BJ (cell line): ENCODE results near the gene HEG1. TPM values are rescaled to one million over a fixed set of nuclear protein-coding genes. Genes with fewer than 3 reads are reported as not detected.

Source experiments
- CTCF ChIA-PET: fragments of 350-600 bp; formaldehyde crosslinking; extraction: SDS; loops from one replicate; lab custom pipeline; 2021; ENCODE audit warnings: antibody characterized with exemption, inconsistent platforms; lab: Yijun Ruan, JAX
- POLR2A ChIA-PET: fragments of 300-600 bp; sonication (Branson Sonifier 250); formaldehyde crosslinking; extraction: SDS; loops from one replicate; lab custom pipeline; 2021; ENCODE audit warnings: antibody characterized with exemption; lab: Charles Lee
- DNase-seq: peaks from one replicate; pipeline ENCODE4 v3.0.0-alpha.2; 2011; ENCODE audit warnings: low read depth
- H3K27me3 ChIP-seq: 2 replicates; pipeline ENCODE4 v1.6.0; 2011; ENCODE audit warnings: low read length; ENCODE audit not compliant: control insufficient read depth, insufficient read depth
- H3K36me3 ChIP-seq: 2 replicates; pipeline ENCODE4 v1.5.1; 2011; ENCODE audit warnings: low read length; ENCODE audit not compliant: control insufficient read depth, insufficient read depth
- H3K4me3 ChIP-seq: 2 replicates; pipeline ENCODE4 v1.5.1; 2011; ENCODE audit warnings: low read depth, mild to moderate bottlenecking, control low read depth, low read length
- CTCF ChIP-seq: IDR thresholded peaks from 2 replicates; pipeline ENCODE4 v1.5.1; 2011; ENCODE audit warnings: low read depth, mild to moderate bottlenecking, control low read depth, inconsistent platforms, low read length, moderate library complexity; ENCODE audit not compliant: insufficient read depth
- polyA minus RNA-seq: library from RNA; depleted of rRNA, polyadenylated mRNA; stranded (reverse); fragments of >200 nt; gene quantifications from 2 replicates; pipeline ENCODE4 v1.2.3, GENCODE V29; 2011; rRNA and poly(A)+ RNA removed
- polyA plus RNA-seq: library from polyadenylated mRNA; depleted of rRNA; stranded (reverse); fragments of >200 nt; gene quantifications from 2 replicates; pipeline ENCODE4 v1.2.3, GENCODE V29; 2011; rRNA removed

Gene HEG1
- polyA plus RNA-seq (83.4 and 94.7 TPM in 2 replicates), polyA minus RNA-seq (121 and 208 TPM in 2 replicates)

GRCh38 chr3:125055913-125056745 is at the start of gene HEG1:
HEG1 (minus strand) TSS chr3:125055997; CDS start chr3:125055890, 107 bp downstream.
- DNase-seq, result peak; percentile 47
- CTCF ChIA-PET, result interaction anchor here (1.2 kb wide), 1 partner anchor 16 kb away, joined by 3 read pairs; no protein-coding TSS in a partner anchor
- H3K27me3 ChIP-seq, result no peaks in the 10 kb centered on the region
- no peak for TF ChIP-seq CTCF
- H3K4me3 ChIP-seq, result peak within 1 kb of the TSS; percentile 80
- H3K36me3 ChIP-seq, result no peaks in the 10 kb centered on the region; the same call in 1 of the 2 replicates
- POLR2A ChIA-PET, result interaction anchor here (0.6 kb wide), 1 partner anchor 208 kb away, joined by 5 read pairs; no protein-coding TSS in a partner anchor

GRCh38 chr3:125105116-125105515 is 49.3 kb upstream of the HEG1 start:
- ChIA-PET CTCF (interaction anchor here (0.6 to 1.0 kb wide), 2 partner anchors 21 to 32 kb away, joined by 3 read pairs; no protein-coding TSS in a partner anchor), POLR2A (no interaction called here)
- no peak overlapping the region for H3K4me3 ChIP-seq
- H3K27me3 ChIP-seq, result no peaks in the 10 kb centered on the region
- no peak for TF ChIP-seq CTCF
- H3K36me3 ChIP-seq, result no peaks in the 10 kb centered on the region
- DNase-seq, result no peak

GRCh38 chr3:125104639-125105038 is 48.8 kb upstream of the HEG1 start:
- ChIA-PET POLR2A (no interaction called here), CTCF (interaction anchor here (0.6 kb wide), 1 partner anchor 33 kb away, joined by 3 read pairs; no protein-coding TSS in a partner anchor)
- Histone ChIP-seq H3K4me3 (no peak overlapping the region), H3K36me3 (no peaks in the 10 kb centered on the region), H3K27me3 (no peaks in the 10 kb centered on the region)
- TF ChIP-seq CTCF, result no peak
- DNase-seq, result no peak

- Histone ChIP-seq H3K4me3 (no peak overlapping the region), H3K27me3 (no peaks in the 10 kb centered on the region), H3K36me3 (no peaks in the 10 kb centered on the region)
- CTCF ChIA-PET, result no interaction called here
- no peak for TF ChIP-seq CTCF
- POLR2A ChIA-PET, result no interaction called here
- DNase-seq, result no peak
These were observed 47.6 kb upstream of the HEG1 start for GRCh38 chr3:125103406-125103805.

GRCh38 chr3:125102470-125102869 is 46.7 kb upstream of the HEG1 start:
- no peak overlapping the region for H3K4me3 ChIP-seq
- POLR2A ChIA-PET, result no interaction called here

More at GRCh38 chr3:125102470-125102869, 46.7 kb upstream of the HEG1 start:
- CTCF ChIA-PET, result no interaction called here
- H3K27me3 ChIP-seq, result no peaks in the 10 kb centered on the region
- TF ChIP-seq CTCF, result no peak
- no peaks in the 10 kb centered on the region for H3K36me3 ChIP-seq
- no peak for DNase-seq
